DMS53 treated with DMSO at 0.1 percent for 48 hours (cell line): ENCODE data around the gene PPM1J.

ENCODE experiments used
- DNase-seq: peaks from one replicate; lab custom pipeline; 2025; ENCODE audit not compliant: unreplicated experiment; lab: John Stamatoyannopoulos, UW

Gene PPM1J

GRCh38 chr1:112707221-112708001, 7.7 kb downstream of the PPM1J start:
- DNase-seq = peak; percentile 64

GRCh38 chr1:112706505-112707220, 8.5 kb downstream of the PPM1J start, which contains the start of gene RHOC:
RHOC (minus strand) TSS chr1:112707127; CDS start chr1:112703799, 3,328 bp downstream.
- peak; percentile 32 for DNase-seq

GRCh38 chr1:112704934-112705627, 10.1 kb downstream of the PPM1J start:
- DNase-seq = peak; percentile 70

GRCh38 chr1:112704391-112704933, 10.7 kb downstream of the PPM1J start:
- no peak for DNase-seq

- no peak for DNase-seq
Measured at GRCh38 chr1:112703706-112704105, 11.4 kb downstream of the PPM1J start.

- DNase-seq = no peak
Measured at GRCh38 chr1:112702420-112703261, 12.5 kb downstream of the PPM1J start.

- DNase-seq = no peak
Measured at GRCh38 chr1:112702067-112702395, 13.1 kb downstream of the PPM1J start.

- DNase-seq = no peak
Measured at GRCh38 chr1:112701227-112702066, 13.7 kb downstream of the PPM1J start.

GRCh38 chr1:112700290-112701226, 14.6 kb downstream of the PPM1J start:
- DNase-seq = peak; percentile 4

GRCh38 chr1:112699425-112700144, 15.5 kb downstream of the PPM1J start:
- no peak for DNase-seq

GRCh38 chr1:112698366-112699310, 16.5 kb downstream of the PPM1J start:
- DNase-seq = peak; percentile 71

GRCh38 chr1:112697781-112698201, 17.3 kb downstream of the PPM1J start:
- DNase-seq = no peak

GRCh38 chr1:112696578-112697314, 18.4 kb downstream of the PPM1J start:
- no peak for DNase-seq

GRCh38 chr1:112695276-112695675, 19.9 kb downstream of the PPM1J start:
- DNase-seq = no peak

GRCh38 chr1:112694363-112694929, 20.7 kb downstream of the PPM1J start:
- no peak for DNase-seq

- no peak for DNase-seq
Measured at GRCh38 chr1:112693821-112694220, 21.3 kb downstream of the PPM1J start.
